GM12878 (cell line): ENCODE data around the gene PYGB.

Experiments
- CEBPB ChIP-seq, 2 experiments: fragments of 150-350 bp in 1 of 2; IDR thresholded peaks; 2 replicates each; pipeline ENCODE4 v1.6.1; 2012 to 2014; ENCODE audit warnings: low read depth in 2 of 2, low read length in 2 of 2, borderline replicate concordance in 1 of 2, inconsistent platforms in 1 of 2
- CHD2 ChIP-seq: IDR thresholded peaks from 2 replicates; pipeline ENCODE4 v1.6.1; 2011; ENCODE audit warnings: low read depth, low read length, improper control_type of control experiment, borderline replicate concordance
- GATAD2B ChIP-seq: fragments of 450-650 bp; conservative IDR thresholded peaks from 2 replicates; pipeline ENCODE4 v1.6.1; 2017; ENCODE audit warnings: low read depth, mild to moderate bottlenecking, moderate library complexity
- NFYB ChIP-seq: IDR thresholded peaks from 2 replicates; pipeline ENCODE4 v1.6.1; 2011; ENCODE audit warnings: low read depth, mild to moderate bottlenecking, low read length, improper control_type of control experiment, moderate library complexity; ENCODE audit not compliant: insufficient read depth
- RCOR1 ChIP-seq: conservative IDR thresholded peaks from 2 replicates; pipeline ENCODE4 v1.6.1; 2012; ENCODE audit warnings: low read depth, low read length, improper control_type of control experiment
- YY1 ChIP-seq: IDR thresholded peaks from 2 replicates; pipeline ENCODE4 v1.6.1; 2011; ENCODE audit warnings: low read depth, mild to moderate bottlenecking, low read length
- TF ChIP-seq, protein P1 (sequence below): fragments of 450-650 bp; formaldehyde crosslinking; IDR thresholded peaks from 2 replicates; pipeline ENCODE4 v1.5.0; 2022; ENCODE audit warnings: mild to moderate bottlenecking, missing genetic modification characterization
- TF ChIP-seq, protein P2 (sequence below), 3 experiments: IDR thresholded peaks in 2 of 3; conservative IDR thresholded peaks in 1 of 3; 2 replicates each; pipeline ENCODE4 v1.5.1; 2011; ENCODE audit warnings: low read depth in 3 of 3, low read length in 3 of 3, mild to moderate bottlenecking in 3 of 3, control low read depth in 2 of 3, moderate library complexity in 2 of 3, inconsistent platforms in 1 of 3, mixed read lengths in 1 of 3; ENCODE audit not compliant: control insufficient read depth in 2 of 3, insufficient read depth in 1 of 3; ENCODE audit errors: extremely low read depth in 1 of 3

DNA sequence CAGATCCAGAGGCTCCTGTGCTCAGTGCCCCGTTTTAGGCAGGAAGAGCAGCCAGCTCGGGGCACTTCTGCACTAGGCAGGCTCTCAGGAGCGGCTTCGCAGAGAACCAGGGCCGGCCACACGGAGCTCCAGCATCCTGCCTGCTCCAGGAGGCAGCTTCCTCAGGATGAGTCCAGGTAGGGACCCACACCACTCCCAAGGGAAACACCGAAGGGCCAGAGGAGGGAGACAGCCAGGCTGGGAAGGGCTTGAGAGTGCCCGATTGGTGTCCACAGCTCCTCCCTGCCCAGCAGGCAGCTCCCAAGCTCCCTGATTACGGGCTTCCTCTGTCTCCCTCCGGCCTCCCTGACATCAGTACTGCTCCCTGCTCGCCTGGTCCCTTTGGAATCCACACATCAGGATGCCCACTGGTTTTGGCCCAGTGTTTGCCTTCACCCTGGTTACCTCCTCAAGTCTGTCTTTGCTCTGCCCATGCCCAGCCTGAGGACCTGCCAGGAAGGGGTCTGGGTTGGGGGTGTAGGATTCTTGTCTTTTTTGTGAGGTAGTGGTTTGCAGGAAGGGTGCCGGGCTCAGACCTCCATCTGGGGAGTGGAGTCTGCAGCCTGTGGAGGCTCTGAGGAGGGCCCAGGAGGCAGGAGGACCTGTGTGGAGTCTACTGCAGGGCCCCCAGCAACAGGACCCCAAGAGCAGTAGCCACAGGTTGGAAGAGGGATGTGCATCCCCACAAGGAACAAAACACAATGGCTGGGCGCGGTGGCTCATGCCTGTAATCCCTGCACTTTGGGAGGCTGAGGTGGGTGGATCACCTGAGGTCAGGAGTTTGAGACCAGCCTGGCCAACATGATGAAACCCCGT is 11.2 kb upstream of the PYGB start:
- no peak for TF ChIP-seq CHD2
- TF ChIP-seq, protein P1, sequence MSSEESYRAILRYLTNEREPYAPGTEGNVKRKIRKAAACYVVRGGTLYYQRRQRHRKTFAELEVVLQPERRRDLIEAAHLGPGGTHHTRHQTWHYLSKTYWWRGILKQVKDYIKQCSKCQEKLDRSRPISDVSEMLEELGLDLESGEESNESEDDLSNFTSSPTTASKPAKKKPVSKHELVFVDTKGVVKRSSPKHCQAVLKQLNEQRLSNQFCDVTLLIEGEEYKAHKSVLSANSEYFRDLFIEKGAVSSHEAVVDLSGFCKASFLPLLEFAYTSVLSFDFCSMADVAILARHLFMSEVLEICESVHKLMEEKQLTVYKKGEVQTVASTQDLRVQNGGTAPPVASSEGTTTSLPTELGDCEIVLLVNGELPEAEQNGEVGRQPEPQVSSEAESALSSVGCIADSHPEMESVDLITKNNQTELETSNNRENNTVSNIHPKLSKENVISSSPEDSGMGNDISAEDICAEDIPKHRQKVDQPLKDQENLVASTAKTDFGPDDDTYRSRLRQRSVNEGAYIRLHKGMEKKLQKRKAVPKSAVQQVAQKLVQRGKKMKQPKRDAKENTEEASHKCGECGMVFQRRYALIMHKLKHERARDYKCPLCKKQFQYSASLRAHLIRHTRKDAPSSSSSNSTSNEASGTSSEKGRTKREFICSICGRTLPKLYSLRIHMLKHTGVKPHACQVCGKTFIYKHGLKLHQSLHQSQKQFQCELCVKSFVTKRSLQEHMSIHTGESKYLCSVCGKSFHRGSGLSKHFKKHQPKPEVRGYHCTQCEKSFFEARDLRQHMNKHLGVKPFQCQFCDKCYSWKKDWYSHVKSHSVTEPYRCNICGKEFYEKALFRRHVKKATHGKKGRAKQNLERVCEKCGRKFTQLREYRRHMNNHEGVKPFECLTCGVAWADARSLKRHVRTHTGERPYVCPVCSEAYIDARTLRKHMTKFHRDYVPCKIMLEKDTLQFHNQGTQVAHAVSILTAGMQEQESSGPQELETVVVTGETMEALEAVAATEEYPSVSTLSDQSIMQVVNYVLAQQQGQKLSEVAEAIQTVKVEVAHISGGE = no peak
- TF ChIP-seq GATAD2B = no peak
- no peak for TF ChIP-seq CEBPB (IDR thresholded peaks at IDR 0.05; ENCODE audit: borderline replicate concordance in 1 of 2, low read depth in 2 of 2, low read length in 2 of 2)
- TF ChIP-seq NFYB = no peak
- TF ChIP-seq, protein P2, sequence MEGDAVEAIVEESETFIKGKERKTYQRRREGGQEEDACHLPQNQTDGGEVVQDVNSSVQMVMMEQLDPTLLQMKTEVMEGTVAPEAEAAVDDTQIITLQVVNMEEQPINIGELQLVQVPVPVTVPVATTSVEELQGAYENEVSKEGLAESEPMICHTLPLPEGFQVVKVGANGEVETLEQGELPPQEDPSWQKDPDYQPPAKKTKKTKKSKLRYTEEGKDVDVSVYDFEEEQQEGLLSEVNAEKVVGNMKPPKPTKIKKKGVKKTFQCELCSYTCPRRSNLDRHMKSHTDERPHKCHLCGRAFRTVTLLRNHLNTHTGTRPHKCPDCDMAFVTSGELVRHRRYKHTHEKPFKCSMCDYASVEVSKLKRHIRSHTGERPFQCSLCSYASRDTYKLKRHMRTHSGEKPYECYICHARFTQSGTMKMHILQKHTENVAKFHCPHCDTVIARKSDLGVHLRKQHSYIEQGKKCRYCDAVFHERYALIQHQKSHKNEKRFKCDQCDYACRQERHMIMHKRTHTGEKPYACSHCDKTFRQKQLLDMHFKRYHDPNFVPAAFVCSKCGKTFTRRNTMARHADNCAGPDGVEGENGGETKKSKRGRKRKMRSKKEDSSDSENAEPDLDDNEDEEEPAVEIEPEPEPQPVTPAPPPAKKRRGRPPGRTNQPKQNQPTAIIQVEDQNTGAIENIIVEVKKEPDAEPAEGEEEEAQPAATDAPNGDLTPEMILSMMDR (IDR thresholded peaks at IDR 0.05 in 2 of 3, conservative IDR thresholded peaks at IDR 0.05 in 1 of 3; ENCODE audit: control insufficient read depth in 2 of 3, extremely low read depth in 1 of 3, insufficient read depth in 1 of 3, low read depth in 3 of 3, low read length in 3 of 3) = no peak
- no peak for TF ChIP-seq RCOR1
- no peak for TF ChIP-seq YY1
